ENCODE data around the gene MTMR3.

MTMR3 gene

GRCh38 chr22:30004694-30005093 lies 121.7 kb downstream of the MTMR3 start:
- no peak for DNase-seq

GRCh38 chr22:30005213-30005857 lies 122.4 kb downstream of the MTMR3 start:
- DNase-seq, result peak; percentile 77 to 80 (median 78)

- DNase-seq, result no peak
Observed at GRCh38 chr22:30007361-30007760, 124.4 kb downstream of the MTMR3 start.

GRCh38 chr22:30008401-30008800 lies 125.4 kb downstream of the MTMR3 start:
- no peak for DNase-seq

GRCh38 chr22:30009478-30009877 lies 126.5 kb downstream of the MTMR3 start:
- no peak for DNase-seq

- DNase-seq, result no peak
Observed at GRCh38 chr22:30010789-30011405, 127.9 kb downstream of the MTMR3 start.

DNA sequence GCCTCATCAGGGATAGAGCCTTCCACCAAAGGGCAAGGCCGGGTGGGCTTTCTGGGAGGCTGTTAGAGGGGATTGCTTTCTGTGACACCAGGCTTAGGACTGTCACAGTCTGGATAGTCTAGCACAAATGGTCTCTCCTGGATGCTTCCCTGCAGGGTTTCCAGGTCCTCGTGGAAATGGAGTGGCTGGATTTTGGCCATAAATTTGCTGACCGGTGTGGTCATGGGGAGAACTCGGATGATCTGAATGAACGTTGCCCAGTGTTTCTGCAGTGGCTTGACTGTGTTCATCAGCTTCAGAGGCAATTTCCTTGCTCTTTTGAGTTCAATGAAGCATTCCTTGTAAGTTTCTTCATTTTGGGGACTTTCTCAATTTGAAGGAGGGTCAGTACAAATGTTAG lies 130.2 kb downstream of the MTMR3 start:
- DNase-seq, result no peak

DNA sequence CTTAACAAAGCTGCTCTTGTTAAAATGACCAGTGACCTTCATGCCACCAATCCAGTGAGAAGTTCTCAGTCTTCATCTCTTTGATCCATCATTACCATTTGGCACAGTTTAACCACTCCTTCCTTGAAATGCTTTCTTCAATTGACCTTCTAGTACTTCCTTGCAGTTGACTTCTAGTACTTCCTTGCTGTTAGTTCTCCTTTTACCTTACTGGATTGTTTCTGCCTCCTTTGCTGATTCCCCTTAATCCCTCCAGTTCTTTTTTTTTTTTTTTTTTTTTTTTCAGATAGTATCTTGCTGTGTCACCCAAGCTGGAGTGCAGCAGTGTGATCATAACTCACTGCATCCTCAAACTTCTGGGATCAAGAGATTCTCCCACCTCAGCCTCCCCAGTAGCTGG lies 131.3 kb downstream of the MTMR3 start:
- DNase-seq, result no peak

GRCh38 chr22:30015229-30015797 lies 132.3 kb downstream of the MTMR3 start:
- DNase-seq, result no peak

- no peak for DNase-seq
Observed at GRCh38 chr22:30015846-30016245, 132.9 kb downstream of the MTMR3 start.

GRCh38 chr22:30016596-30016995 lies 133.6 kb downstream of the MTMR3 start:
- no peak for DNase-seq

- DNase-seq, result no peak
Observed at GRCh38 chr22:30017375-30018223, 134.6 kb downstream of the MTMR3 start.

DNA sequence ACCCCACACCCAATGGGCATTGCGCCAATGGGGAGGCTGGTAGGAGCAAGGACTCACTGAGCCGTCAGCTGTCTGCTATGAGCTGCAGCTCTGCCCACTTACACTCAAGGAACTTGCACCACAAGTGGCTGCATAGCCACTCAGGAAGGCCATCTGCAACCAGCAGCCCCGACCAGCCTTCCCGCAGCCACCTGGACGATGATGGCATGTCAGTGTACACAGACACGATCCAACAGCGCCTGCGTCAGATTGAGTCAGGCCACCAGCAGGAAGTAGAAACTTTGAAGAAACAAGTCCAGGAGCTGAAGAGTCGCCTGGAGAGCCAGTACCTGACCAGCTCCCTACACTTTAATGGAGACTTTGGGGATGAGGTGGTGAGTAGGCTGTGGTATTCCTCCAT lies 137.5 kb downstream of the MTMR3 start:
- no peak for DNase-seq

DNA sequence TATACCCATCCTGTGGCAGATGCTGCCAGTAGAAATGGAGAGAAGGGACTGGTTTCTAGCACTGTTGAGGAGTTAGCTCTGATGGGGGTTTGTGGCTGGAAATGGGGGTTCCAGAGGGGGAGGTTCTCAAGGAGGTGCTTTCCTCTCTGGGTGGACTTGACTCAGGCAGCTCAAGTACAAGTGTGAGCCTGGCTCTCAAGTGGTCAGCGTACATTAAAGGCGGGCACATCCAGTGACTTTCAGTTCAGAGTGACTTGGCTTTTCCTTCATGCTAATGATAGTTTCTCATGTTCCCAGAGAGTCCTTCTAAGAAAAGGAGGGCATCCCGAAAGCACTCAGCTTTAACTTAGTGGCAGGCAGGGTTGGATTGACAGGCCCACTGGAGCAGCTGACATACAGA lies 138.4 kb downstream of the MTMR3 start:
- no peak for DNase-seq

GRCh38 chr22:30021881-30022619 lies 139.1 kb downstream of the MTMR3 start:
- no peak for DNase-seq

- peak; percentile 69 to 77 (median 73) for DNase-seq
Observed at GRCh38 chr22:30023099-30023660, 140.2 kb downstream of the MTMR3 start.

DNA sequence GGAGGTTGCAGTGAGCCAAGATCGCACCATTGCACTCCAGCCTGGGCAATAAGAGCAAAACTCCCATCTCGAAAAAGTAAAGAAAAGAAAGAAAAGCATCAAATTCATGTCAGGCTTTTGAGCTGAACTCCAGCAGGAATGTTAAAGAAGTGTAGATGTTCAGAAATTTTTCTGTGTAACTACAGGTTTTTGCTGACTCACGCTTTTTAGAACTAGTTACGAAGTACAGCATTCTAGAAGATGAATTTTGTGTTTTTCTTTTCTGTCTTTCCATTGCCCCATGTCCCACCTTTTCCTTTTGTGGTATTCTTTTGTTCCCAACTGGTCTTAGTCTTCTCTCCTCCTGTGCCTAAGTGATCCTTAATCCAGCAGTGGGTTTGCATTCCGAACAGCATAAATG lies 141.3 kb downstream of the MTMR3 start:
- DNase-seq, result no peak

GRCh38 chr22:30025221-30025620 lies 142.2 kb downstream of the MTMR3 start:
- no peak for DNase-seq

DNA sequence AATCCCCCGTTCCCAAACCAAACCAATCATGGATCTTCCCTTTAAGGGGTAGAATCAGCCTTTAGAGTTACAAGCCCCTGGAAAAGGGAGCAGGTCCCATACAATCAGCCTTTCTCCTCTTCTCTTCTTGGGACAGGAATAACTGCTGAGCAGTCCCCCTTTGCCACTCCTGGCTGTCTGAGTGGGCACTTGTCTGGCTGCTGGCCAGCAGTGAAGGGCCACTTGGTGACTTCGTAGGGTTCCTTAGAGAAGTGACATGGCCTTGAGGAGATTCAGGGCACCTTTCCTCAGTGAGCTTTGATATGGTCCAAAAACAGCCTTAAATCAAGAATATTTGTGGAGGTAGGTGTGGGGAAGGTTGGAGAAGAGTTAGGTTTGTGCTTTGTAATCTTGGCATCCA lies 143.8 kb downstream of the MTMR3 start:
- no peak for DNase-seq

DNA sequence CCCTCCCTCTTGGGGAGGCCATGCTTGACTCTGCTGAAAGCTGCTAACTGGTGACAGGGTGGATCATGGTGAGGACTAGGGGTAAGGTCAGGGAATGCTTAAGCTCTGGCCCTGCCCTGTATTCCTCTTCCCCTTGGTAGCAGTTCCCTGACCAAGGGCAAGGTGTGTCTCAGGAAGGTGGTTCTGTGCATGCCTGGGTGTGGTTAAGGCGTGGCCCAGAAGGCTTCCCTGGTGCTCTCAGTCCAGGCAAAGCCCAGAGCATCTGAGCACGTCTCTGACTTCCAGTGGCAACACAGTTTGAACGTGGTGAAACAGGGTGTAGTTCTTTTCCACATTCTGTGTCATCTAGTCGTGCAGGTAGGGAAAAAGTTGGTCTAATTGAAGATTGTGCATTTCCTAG lies 144.2 kb downstream of the MTMR3 start:
- DNase-seq, result no peak

GRCh38 chr22:30027791-30028190 lies 144.8 kb downstream of the MTMR3 start:
- no peak for DNase-seq

DNA sequence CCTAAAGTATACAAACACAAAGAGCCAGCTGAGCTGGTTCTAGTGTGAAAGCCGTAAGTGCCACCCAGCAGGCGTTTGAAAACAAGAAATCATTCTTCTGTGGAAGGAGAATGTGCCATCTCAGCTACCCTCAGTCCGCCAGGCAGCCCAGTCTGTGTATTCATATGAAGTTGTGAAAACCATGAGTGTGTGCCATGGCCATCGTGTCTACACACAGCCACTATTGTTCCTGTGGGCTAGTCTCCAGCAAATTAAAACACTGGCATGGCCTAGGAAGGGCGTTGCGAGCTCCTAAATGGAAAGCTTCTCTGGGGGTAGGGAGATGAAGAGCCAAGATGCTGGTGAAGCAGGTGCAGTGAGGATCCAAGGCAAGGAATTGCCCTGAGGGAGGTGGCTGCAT lies 145.8 kb downstream of the MTMR3 start:
- no peak for DNase-seq

DNA sequence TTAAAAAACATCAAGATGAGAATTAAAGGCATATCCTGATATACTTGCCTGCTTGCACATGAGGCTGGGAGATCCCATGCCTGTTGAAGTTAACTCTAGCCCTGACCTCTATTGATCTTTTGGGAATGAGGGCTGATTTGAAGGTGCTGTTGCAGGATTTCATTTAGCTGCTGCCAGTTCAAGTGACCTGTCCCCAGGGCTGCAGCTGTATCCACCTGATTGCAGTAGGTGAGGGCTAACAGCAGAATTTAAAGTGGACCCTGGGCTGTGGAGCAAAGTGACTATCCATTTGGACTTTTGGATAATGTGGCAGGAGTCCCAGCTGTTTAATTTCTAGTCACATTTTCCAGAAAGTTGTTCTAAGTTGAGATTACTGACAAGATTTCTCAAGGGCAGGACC lies 146.5 kb downstream of the MTMR3 start:
- DNase-seq, result no peak

All from suppressor macrophage treated with lipopolysaccharide for 1 hour (primary cell).